Neural progenitor cell (in vitro differentiated cells): ENCODE measurements around the gene CLPTM1.

Experiments
- EZH2 ChIP-seq: fragments of 200-600 bp; sonication (generic); IDR thresholded peaks from 2 replicates; pipeline ENCODE4 v1.6.1; 2017; ENCODE audit warnings: antibody characterized with exemption, mild to moderate bottlenecking, moderate library complexity
- EZH2phosphoT487 ChIP-seq: fragments of 200-600 bp; sonication (generic); IDR thresholded peaks from 2 replicates; pipeline ENCODE4 v1.6.1; 2017; ENCODE audit warnings: antibody characterized with exemption
- TF ChIP-seq, protein P1 (sequence below): fragments of 200-600 bp; sonication (generic); IDR thresholded peaks from 2 replicates; pipeline ENCODE4 v1.5.1; 2017; ENCODE audit warnings: antibody characterized with exemption, mild to moderate bottlenecking

DNA sequence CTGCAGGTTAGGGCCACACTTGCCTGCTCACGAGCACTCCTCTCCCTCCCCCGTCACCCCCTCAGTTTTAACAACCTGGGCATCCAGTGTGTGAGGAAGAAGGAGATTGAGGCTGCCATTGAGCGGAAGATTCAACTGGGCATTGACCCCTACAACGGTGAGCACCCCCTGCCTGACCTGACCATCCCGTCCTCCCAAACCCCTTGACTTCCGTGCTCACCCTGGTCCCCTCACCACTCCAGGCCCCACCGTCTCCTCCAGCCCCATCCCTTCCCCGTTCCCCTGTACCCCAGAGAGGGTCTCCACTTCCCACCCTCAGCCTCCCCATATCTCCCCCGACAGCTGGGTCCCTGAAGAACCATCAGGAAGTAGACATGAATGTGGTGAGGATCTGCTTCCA, 70.1 kb downstream of the CLPTM1 start:
- TF ChIP-seq EZH2phosphoT487 = no peak
- no peak for TF ChIP-seq EZH2
- TF ChIP-seq, protein P1, sequence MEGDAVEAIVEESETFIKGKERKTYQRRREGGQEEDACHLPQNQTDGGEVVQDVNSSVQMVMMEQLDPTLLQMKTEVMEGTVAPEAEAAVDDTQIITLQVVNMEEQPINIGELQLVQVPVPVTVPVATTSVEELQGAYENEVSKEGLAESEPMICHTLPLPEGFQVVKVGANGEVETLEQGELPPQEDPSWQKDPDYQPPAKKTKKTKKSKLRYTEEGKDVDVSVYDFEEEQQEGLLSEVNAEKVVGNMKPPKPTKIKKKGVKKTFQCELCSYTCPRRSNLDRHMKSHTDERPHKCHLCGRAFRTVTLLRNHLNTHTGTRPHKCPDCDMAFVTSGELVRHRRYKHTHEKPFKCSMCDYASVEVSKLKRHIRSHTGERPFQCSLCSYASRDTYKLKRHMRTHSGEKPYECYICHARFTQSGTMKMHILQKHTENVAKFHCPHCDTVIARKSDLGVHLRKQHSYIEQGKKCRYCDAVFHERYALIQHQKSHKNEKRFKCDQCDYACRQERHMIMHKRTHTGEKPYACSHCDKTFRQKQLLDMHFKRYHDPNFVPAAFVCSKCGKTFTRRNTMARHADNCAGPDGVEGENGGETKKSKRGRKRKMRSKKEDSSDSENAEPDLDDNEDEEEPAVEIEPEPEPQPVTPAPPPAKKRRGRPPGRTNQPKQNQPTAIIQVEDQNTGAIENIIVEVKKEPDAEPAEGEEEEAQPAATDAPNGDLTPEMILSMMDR = no peak
